Prostate gland (tissue), 2 donors: ENCODE measurements around the gene MIS12.

Experiments
- POLR2A ChIP-seq: fragments of 450-650 bp; IDR thresholded peaks from one replicate; pipeline ENCODE4 v1.6.1; 2016; ENCODE audit warnings: antibody characterized with exemption, mild to moderate bottlenecking
- POLR2AphosphoS5 ChIP-seq: sonication (generic); formaldehyde crosslinking; IDR thresholded peaks from one replicate; pipeline ENCODE4 v1.6.1; 2017; ENCODE audit warnings: antibody characterized with exemption
- TF ChIP-seq, protein P1 (sequence below), 4 experiments: fragments of 200-600 bp in 2 of 4; fragments of 450-650 bp in 2 of 4; sonication (generic) in 2 of 4; IDR thresholded peaks; 1 replicate in 3 of 4; 2 replicates in 1 of 4; pipeline ENCODE4 v1.5.1; 2016 to 2019; ENCODE audit warnings: antibody characterized with exemption in 4 of 4, mild to moderate bottlenecking in 2 of 4, moderate library complexity in 2 of 4

DNA sequence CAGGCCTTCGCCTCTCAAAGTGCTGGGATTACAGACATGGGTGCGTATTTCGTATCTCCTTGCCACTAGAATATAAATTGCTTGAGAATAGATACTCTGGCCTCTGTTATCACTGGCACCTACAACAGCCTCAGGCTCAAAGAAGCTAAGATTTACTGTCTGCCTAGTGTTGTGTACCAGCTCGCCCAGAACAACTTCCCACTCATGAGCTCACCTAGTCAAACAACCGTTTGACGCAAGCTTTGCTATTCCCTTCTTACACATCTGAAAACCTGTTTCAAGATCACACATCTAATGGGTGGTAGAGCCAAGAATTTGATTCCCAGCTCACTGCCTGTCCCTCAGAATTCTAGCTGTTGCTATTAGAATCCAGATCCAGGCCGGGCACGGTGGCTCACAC, 24.4 kb downstream of the MIS12 start:
- TF ChIP-seq, protein P1, sequence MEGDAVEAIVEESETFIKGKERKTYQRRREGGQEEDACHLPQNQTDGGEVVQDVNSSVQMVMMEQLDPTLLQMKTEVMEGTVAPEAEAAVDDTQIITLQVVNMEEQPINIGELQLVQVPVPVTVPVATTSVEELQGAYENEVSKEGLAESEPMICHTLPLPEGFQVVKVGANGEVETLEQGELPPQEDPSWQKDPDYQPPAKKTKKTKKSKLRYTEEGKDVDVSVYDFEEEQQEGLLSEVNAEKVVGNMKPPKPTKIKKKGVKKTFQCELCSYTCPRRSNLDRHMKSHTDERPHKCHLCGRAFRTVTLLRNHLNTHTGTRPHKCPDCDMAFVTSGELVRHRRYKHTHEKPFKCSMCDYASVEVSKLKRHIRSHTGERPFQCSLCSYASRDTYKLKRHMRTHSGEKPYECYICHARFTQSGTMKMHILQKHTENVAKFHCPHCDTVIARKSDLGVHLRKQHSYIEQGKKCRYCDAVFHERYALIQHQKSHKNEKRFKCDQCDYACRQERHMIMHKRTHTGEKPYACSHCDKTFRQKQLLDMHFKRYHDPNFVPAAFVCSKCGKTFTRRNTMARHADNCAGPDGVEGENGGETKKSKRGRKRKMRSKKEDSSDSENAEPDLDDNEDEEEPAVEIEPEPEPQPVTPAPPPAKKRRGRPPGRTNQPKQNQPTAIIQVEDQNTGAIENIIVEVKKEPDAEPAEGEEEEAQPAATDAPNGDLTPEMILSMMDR (IDR thresholded peaks at IDR 0.05) = no peak
- TF ChIP-seq POLR2AphosphoS5 (no peak), POLR2A (no peak)
